Psoas muscle (tissue), 8 donors: Measurements from ENCODE around the gene RANBP6. TPM values are rescaled to one million over a fixed set of nuclear protein-coding genes. Genes with fewer than 3 reads are reported as not detected.
A peak's percentile ranks its signal among the peaks of the same experiment; 100 is the strongest.

Experiments
- ATAC-seq, 4 donors: fragments of 200-7000 bp; cut with Tn5 transposase; one replicate each; pipeline ENCODE4 v1.9.1; 2020; ENCODE audit warnings: moderate library complexity in 3 of 4, mild to moderate bottlenecking in 2 of 4
- DNase-seq, 2 donors: peaks; one replicate each; pipeline ENCODE4 v3.0.0-alpha.2; 2020
- H3K27ac ChIP-seq: fragments of 200-600 bp; one replicate; pipeline ENCODE4 v1.8.0; 2022
- H3K27me3 ChIP-seq, 3 donors: fragments of 200-600 bp in 1 of 3; one replicate each; pipeline versions ENCODE4 v1.6.1 to v1.8.0; 2013 to 2022; ENCODE audit warnings: low read length in 2 of 3, mild to moderate bottlenecking in 2 of 3, moderate library complexity in 1 of 3; ENCODE audit not compliant: insufficient read depth in 3 of 3
- H3K36me3 ChIP-seq, 2 donors: fragments of 200-600 bp in 1 of 2; one replicate each; pipeline versions ENCODE4 v1.6.1 to v1.8.0; 2013 to 2022; ENCODE audit warnings: low read depth in 1 of 2, mild to moderate bottlenecking in 1 of 2, moderate library complexity in 1 of 2; ENCODE audit not compliant: insufficient read depth in 1 of 2
- H3K4me1 ChIP-seq: fragments of 200-600 bp; one replicate; pipeline ENCODE4 v1.8.0; 2022
- H3K4me3 ChIP-seq: fragments of 200-600 bp; one replicate; pipeline ENCODE4 v1.8.0; 2022; ENCODE audit warnings: mild to moderate bottlenecking
- H3K9me3 ChIP-seq: fragments of 200-600 bp; one replicate; pipeline ENCODE4 v1.8.0; 2022
- CTCF ChIP-seq: fragments of 200-600 bp; IDR thresholded peaks from one replicate; pipeline ENCODE4 v1.8.0; 2022; ENCODE audit warnings: antibody characterized with exemption
- WGBS, 3 donors: extraction: QIAGEN DNeasy Blood & Tissue Kit; methylation state at CpG; one replicate each; pipeline versions ENCODE4 v1.1.6 to v1.1.7; 2013; 5-methylcytosine and 5-hydroxymethylcytosine counted together
- intact Hi-C, 2 donors: fragments of 100-400 bp; cut with DNase I; formaldehyde crosslinking; loops; one replicate each; pipeline versions ENCODE4 v1.11.0 to v1.14.2; 2022
- polyA plus RNA-seq, 3 donors: library from polyadenylated mRNA; stranded (reverse); fragments of 200-250 nt; gene quantifications; one replicate each; pipeline ENCODE4 v1.2.3, GENCODE V29; 2013
- total RNA-seq, 4 donors: library from RNA; stranded (reverse); fragmentation: NEBNext Ultra II Directional in 2 of 4; extraction: Animal tissue kit (Norgen Biotek cat#: 25700) in 2 of 4; gene quantifications; one replicate each; pipeline versions ENCODE4 v1.2.1 to v1.2.4, GENCODE V29; 2021 to 2023
- donor health status: healthy with polysubstance abuse.
- donor health status: DM: no; HTN: no; CAD: no; lungs with moderate emphysema.
- donor health status: Bipolar disorder and iron deficiency.
- donor health status: healthy.
- donor health status: DM: yes; HTN: yes; CAD: no.
- donor health status: DM: no; HTN: no; CAD: no.
- donor health status: DM: no; HTN: no; CAD: no.
- donor health status: DM: yes; HTN: yes; CAD: no.

The RANBP6 gene
- total and polyA plus RNA-seq, 7 donors, result 6.5 to 24.2 (median 16.4) TPM

- no peaks in the 10 kb centered on the region for H3K36me3 ChIP-seq
- ATAC-seq (no peak), DNase-seq (no peak)
- no peak for TF ChIP-seq CTCF
- 85 to 90% (median 88%) methylated on average over 1 of the region's 1 CpG for WGBS, 3 donors
- H3K9me3 ChIP-seq, result no peaks in the 10 kb centered on the region
- intact Hi-C loops, result no loop called here
- H3K4me1 ChIP-seq, result no peaks in the 10 kb centered on the region
- peaks cover 0 to 3% (median 2%) of the 10 kb centered on the region in 3 donors for H3K27me3 ChIP-seq
- H3K4me3 ChIP-seq, result no peak overlapping the region
- no peak overlapping the region for H3K27ac ChIP-seq
Measured at GRCh38 chr9:6048039-6048438, 32.6 kb upstream of the RANBP6 start.

DNA sequence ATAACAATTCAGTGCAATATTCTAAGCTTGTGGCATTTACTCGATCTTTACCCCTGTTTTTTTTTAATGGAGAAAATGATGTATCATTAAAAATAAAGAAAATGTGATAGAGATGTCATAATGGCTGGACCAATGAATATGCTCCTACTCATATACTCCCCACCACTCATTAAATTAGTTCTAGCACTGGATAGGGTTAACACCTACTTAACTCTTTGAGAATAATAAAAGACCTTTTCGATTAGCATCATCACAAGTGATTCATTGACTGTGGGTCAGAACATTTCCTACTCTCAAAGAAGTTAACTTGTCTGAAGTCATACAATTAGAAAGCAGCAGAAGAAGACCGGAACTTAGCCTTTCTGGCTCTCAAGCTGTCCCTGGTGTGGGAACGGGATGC is 31.6 kb upstream of the RANBP6 start:
- ATAC-seq (no peak), DNase-seq (no peak)
- Histone ChIP-seq H3K27ac (no peak overlapping the region), H3K27me3 (peaks cover 0 to 3% (median 2%) of the 10 kb centered on the region in 3 donors), H3K9me3 (no peaks in the 10 kb centered on the region), H3K36me3 (no peaks in the 10 kb centered on the region), H3K4me3 (no peak overlapping the region), H3K4me1 (no peaks in the 10 kb centered on the region)
- TF ChIP-seq CTCF, result no peak
- 77 to 81% (median 79%) methylated on average over 4 of the region's 4 CpGs for WGBS, 3 donors
- intact Hi-C loops, result no loop called here

DNA sequence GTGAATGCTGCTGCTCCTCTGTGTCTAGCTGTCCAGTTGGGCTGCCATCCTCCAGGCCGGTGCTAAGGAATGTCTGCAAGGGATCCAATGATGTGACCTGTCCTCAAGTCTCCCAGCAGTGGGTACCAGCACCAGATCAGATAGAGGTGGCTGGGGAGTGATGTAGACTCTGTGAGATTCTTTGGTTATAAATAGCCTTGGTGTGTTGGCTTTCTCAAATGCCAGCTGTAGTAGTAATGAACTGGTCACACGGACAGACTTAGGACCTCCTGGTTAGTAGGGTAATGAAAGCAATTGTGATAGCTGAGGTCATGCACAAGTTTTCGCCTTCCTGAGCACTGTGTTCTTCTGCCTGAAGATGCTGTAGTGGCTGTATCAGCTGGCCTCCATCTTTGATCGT is 29.9 kb upstream of the RANBP6 start:
- peak in 3 of 4 donors; percentile 28 to 49 (median 35) for ATAC-seq
- H3K4me1 ChIP-seq, result no peaks in the 10 kb centered on the region
- H3K36me3 ChIP-seq, result no peaks in the 10 kb centered on the region
- H3K27ac ChIP-seq, result no peak overlapping the region
- no peak overlapping the region for H3K4me3 ChIP-seq
- no peak for DNase-seq
- intact Hi-C loops, result no loop called here
- 57 to 66% (median 59%) methylated on average over 4 of the region's 4 CpGs for WGBS, 3 donors
- H3K9me3 ChIP-seq, result no peaks in the 10 kb centered on the region
- TF ChIP-seq CTCF, result no peak
- H3K27me3 ChIP-seq, result peaks cover 0 to 3% (median 2%) of the 10 kb centered on the region in 3 donors

GRCh38 chr9:6040077-6040476 is 24.7 kb upstream of the RANBP6 start:
- intact Hi-C loops, result no loop called here
- Histone ChIP-seq H3K9me3 (no peaks in the 10 kb centered on the region), H3K4me3 (no peak overlapping the region), H3K27ac (no peak overlapping the region), H3K4me1 (no peaks in the 10 kb centered on the region), H3K36me3 (no peaks in the 10 kb centered on the region), H3K27me3 (no peaks in the 10 kb centered on the region)
- DNase-seq (no peak), ATAC-seq (no peak)
- no peak for TF ChIP-seq CTCF
- 91 to 92% (median 91%) methylated on average over 3 of the region's 3 CpGs for WGBS, 3 donors

DNA sequence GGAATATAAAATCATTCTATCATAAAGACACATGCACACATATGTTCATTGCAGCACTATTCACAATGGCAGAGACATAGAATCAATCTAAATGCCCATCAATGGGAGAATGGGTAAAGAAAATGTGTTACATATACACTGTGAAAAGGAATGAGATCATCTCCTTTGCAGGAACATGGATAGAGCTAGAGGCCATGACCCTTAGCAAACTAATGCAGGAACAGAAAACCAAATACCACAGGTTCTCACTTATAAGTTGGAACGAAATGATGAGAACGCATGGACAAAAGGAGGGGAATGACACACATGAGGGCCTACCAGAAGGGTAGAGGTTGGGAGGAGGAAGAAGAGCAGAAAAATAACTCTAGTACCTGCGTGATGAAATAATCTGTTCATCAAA is 21.0 kb upstream of the RANBP6 start:
- WGBS, 3 donors, result 85 to 88% (median 87%) methylated on average over 3 of the region's 3 CpGs
- H3K9me3 ChIP-seq, result no peaks in the 10 kb centered on the region

More for the DNA sequence above, 21.0 kb upstream of the RANBP6 start:
- no peak for TF ChIP-seq CTCF
- Histone ChIP-seq H3K27ac (no peak overlapping the region), H3K27me3 (no peaks in the 10 kb centered on the region), H3K36me3 (no peaks in the 10 kb centered on the region), H3K4me3 (no peak overlapping the region), H3K4me1 (no peaks in the 10 kb centered on the region)
- ATAC-seq, result no peak
- no peak for DNase-seq
- intact Hi-C loops, result no loop called here
